Naive thymus-derived CD8-positive, alpha-beta T cell (primary cell): ENCODE data around the gene PTPN4. TPM values are rescaled to one million over a fixed set of nuclear protein-coding genes. Genes with fewer than 3 reads are reported as not detected.

ENCODE experiments used
- ATAC-seq, 2 donors: fragments of 150-1000 bp; cut with Tn5 transposase in 1 of 2; sonication (Bioruptor Pico), chemical (Tn5 transposase) in 1 of 2; 1 replicate in 1 of 2; 2 replicates in 1 of 2; pipeline ENCODE4 v1.10.0; 2021; ENCODE audit warnings: mild to moderate bottlenecking in 2 of 2, moderate library complexity in 2 of 2
- POLR2A ChIA-PET: fragments of 350-600 bp; sonication (Branson Sonifier 250); formaldehyde crosslinking; loops from one replicate; lab custom pipeline; 2021; ENCODE audit warnings: antibody characterized with exemption; lab: Charles Lee
- DNase-seq, 10 donors: peaks; one replicate each; pipeline versions ENCODE4 v3.0.0 to v3.0.0-alpha.2; 2020 to 2022
- H3K27ac Mint-ChIP-seq, 10 donors: one replicate each; pipeline ENCODE4 v1.8.0; 2020 to 2022; ENCODE audit warnings: mild to moderate bottlenecking in 10 of 10, mixed read lengths in 10 of 10, moderate library complexity in 4 of 10, inconsistent platforms in 1 of 10
- H3K27me3 Mint-ChIP-seq, 5 donors: one replicate each; pipeline ENCODE4 v1.8.0; 2021 to 2022; ENCODE audit warnings: mixed read lengths in 5 of 5
- H3K36me3 Mint-ChIP-seq, 3 donors: one replicate each; pipeline ENCODE4 v1.8.0; 2020 to 2022; ENCODE audit warnings: mixed read lengths in 3 of 3, mild to moderate bottlenecking in 2 of 3, inconsistent platforms in 1 of 3
- H3K4me1 Mint-ChIP-seq, 4 donors: one replicate each; pipeline ENCODE4 v1.8.0; 2021 to 2022; ENCODE audit warnings: mixed read lengths in 4 of 4
- H3K4me3 Mint-ChIP-seq, 10 donors: one replicate each; pipeline ENCODE4 v1.8.0; 2020 to 2022; ENCODE audit warnings: mild to moderate bottlenecking in 10 of 10, mixed read lengths in 10 of 10, moderate library complexity in 6 of 10, inconsistent platforms in 1 of 10
- H3K9me3 Mint-ChIP-seq, 9 donors: one replicate each; pipeline ENCODE4 v1.8.0; 2020 to 2022; ENCODE audit warnings: mixed read lengths in 9 of 9, mild to moderate bottlenecking in 3 of 9, inconsistent platforms in 1 of 9, moderate library complexity in 1 of 9
- polyA plus RNA-seq, 3 donors: library from polyadenylated mRNA; unstranded; fragments of 300-500 nt; fragmentation: Illumina TruSeq; gene quantifications; one replicate each; pipeline ENCODE4 v1.2.3, GENCODE V29; 2021
- total RNA-seq, 8 experiments: library from RNA in 2 of 8; stranded (reverse) in 2 of 8; gene quantifications; one replicate each; pipeline ENCODE4 v1.2.3 and lab custom pipeline; 2021 to 2026

PTPN4 gene
- total and polyA plus RNA-seq, 5 experiments from 2014 or later = 79.4 to 124 (median 111) TPM

DNA sequence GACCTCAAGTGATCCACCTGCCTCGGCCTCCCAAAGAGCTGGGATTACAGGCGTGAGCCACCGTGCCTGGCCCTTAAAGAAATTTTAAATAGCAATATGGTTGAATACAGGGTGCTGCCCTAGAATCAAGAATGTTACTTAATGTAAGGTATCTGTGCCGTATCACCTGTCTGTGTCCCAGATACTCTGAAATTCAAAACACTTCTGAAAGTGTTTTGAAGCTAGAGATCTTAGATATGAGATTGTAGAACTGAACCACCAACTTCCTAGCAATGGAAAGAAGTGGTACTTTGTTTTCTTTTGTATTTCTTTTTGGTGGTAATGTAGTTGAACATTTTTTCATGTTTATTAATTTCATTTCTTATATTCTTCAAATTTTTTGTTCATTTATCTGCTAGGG lies 13.0 kb downstream of the PTPN4 start:
- DNase-seq (peak in 2 of 10 donors; percentile 39 to 46), ATAC-seq (peak; percentile 82 to 91)
- H3K27ac Mint-ChIP-seq = peak overlapping the region; percentile 45 to 91 (median 82)
- peak overlapping the region in 9 of 10 donors; percentile 25 to 74 (median 62) for H3K4me3 Mint-ChIP-seq
- POLR2A ChIA-PET = interaction anchor here (1.0 to 3.3 kb wide), 2 partner anchors 10 to 12 kb away, joined by 3 to 25 read pairs; partner anchors contain the start of gene PTPN4
- H3K36me3 Mint-ChIP-seq = peaks cover 0 to 16% (median 6%) of the 10 kb centered on the region in 3 donors
- H3K9me3 Mint-ChIP-seq = no peaks in the 10 kb centered on the region
- no peaks in the 10 kb centered on the region for H3K27me3 Mint-ChIP-seq
- H3K4me1 Mint-ChIP-seq = peaks cover 13 to 52% (median 49%) of the 10 kb centered on the region in 4 donors

DNA sequence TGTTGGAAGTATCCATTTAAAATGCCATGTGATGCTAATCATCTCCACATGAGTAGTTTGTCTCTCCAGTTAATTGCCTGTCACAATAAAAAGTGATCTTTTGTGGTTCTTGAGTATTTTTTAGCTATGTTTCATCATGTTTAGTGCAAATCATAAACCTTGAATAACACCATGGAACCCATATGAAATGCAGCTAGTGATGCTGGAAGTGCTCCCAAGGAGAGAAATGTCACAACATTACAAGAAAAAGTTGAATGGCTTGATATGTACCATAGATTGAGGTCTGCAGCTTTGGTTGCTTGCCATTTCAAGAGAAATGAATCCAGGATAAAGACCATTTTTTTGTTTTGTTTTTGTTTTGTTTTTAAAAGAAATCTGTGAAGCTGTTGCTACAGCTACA lies 14.3 kb downstream of the PTPN4 start:
- Mint-ChIP-seq H3K4me3 (peak overlapping the region in 6 of 10 donors; percentile 3 to 68 (median 33)), H3K27me3 (no peaks in the 10 kb centered on the region), H3K4me1 (peaks cover 13 to 62% (median 58%) of the 10 kb centered on the region in 4 donors), H3K9me3 (no peaks in the 10 kb centered on the region), H3K27ac (peak overlapping the region in 5 of 10 donors; percentile 21 to 83 (median 56)), H3K36me3 (peaks cover 0 to 16% (median 6%) of the 10 kb centered on the region in 3 donors)
- ATAC-seq = no peak
- POLR2A ChIA-PET = interaction anchor here (3.3 kb wide), 1 partner anchor 14 kb away, joined by 25 read pairs; the partner anchor contains the start of gene PTPN4
- no peak for DNase-seq

DNA sequence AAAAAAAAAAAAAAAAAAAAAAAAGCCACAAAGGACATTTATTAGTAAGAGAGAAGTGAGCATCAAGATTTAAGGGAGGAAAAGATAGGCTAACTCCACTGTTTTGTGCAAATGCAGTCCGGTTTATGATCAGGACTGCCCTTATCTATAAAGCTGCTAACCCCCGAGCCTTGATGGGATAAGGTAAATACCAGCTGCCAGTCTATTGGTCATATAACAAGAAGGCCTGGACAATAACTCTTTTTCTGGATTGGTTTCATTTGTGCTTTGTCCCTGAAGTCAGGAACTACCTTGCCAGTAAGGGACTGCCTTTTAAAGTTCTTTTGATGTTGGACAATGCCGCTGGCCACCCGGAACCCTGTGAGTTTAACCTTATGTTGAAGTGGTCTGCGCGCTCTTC lies 15.4 kb downstream of the PTPN4 start:
- H3K36me3 Mint-ChIP-seq = peaks cover 0 to 16% (median 8%) of the 10 kb centered on the region in 3 donors
- DNase-seq (no peak), ATAC-seq (no peak)
- peak overlapping the region in 2 of 10 donors; percentile 6 to 18 for H3K4me3 Mint-ChIP-seq
- no peaks in the 10 kb centered on the region for H3K9me3 Mint-ChIP-seq
- peaks cover 14 to 70% (median 63%) of the 10 kb centered on the region in 4 donors for H3K4me1 Mint-ChIP-seq
- POLR2A ChIA-PET = interaction anchor here (3.3 kb wide), 1 partner anchor 15 kb away, joined by 25 read pairs; the partner anchor contains the start of gene PTPN4
- H3K27ac Mint-ChIP-seq = no peak overlapping the region
- H3K27me3 Mint-ChIP-seq = no peaks in the 10 kb centered on the region

DNA sequence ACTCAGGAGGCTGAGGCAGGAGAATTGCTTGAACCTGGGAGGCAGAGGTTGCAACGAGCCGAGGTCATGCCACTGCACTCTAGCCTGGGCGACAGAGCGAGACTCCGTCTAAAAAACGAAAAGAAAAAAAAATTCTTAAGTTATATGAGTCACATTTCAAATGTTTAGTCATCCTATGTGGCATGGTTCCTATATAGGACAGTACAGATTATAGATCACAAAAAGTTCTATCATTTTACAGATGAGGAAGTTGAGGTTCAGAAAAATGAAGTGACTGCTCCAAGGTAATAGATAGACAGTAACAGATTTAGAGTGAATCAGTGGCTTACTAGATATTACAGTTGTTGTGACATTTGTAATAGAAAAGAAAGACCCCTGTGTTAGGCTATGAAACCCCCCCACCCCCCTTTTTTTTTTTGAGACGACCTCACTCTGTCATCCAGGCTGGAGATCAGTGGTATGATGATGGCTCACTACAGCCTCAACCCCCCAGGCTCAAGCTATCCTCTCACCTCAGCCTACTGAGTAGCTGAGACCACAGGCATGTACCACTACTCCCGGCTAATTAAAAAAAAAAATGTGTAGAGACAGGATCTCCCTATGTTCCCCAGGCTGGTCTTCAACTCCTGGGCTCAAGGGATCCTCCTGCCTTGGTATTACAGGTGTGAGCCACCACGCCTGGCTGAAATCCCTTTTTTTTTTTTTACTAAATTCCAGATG lies 22.7 kb downstream of the PTPN4 start:
- peak overlapping the region in 4 of 10 donors; percentile 24 to 57 (median 40) for H3K27ac Mint-ChIP-seq
- DNase-seq (no peak), ATAC-seq (no peak)
- POLR2A ChIA-PET = interaction anchor here (0.6 kb wide), 1 partner anchor 279 kb away, joined by 3 read pairs; no protein-coding TSS in a partner anchor
- no peak overlapping the region for H3K4me3 Mint-ChIP-seq
- no peaks in the 10 kb centered on the region for H3K27me3 Mint-ChIP-seq
- H3K4me1 Mint-ChIP-seq = peaks cover 17 to 71% (median 62%) of the 10 kb centered on the region in 4 donors
- H3K36me3 Mint-ChIP-seq = peaks cover 0 to 9% (median 2%) of the 10 kb centered on the region in 3 donors
- H3K9me3 Mint-ChIP-seq = no peaks in the 10 kb centered on the region

DNA sequence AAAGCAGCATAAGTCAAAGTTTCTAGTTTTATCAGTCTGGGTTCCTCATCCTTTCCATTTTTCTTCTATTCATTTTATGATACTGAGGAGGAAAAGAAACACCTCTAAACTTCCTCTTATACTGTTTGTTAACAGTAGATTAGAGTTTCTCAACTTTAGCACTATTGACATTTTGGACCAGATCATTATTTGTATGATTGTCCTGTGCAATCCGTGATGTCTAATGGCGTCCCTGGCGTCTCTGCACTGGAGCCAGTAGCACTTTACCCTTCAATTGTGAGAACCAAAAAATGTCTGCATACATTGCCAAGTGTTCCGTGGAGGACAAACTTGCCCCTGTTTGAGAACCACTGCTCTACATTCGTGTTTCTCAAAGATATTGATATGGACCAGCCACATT lies 25.2 kb downstream of the PTPN4 start:
- DNase-seq = no peak
- Mint-ChIP-seq H3K27me3 (no peaks in the 10 kb centered on the region), H3K9me3 (peaks cover 0 to 14% (median 5%) of the 10 kb centered on the region in 9 donors), H3K27ac (peak overlapping the region in 2 of 10 donors; percentile 53 to 72), H3K4me1 (peaks cover 17 to 56% (median 49%) of the 10 kb centered on the region in 4 donors), H3K4me3 (no peak overlapping the region), H3K36me3 (peaks cover 14 to 20% (median 17%) of the 10 kb centered on the region in 3 donors)
- POLR2A ChIA-PET = interaction anchor here (0.7 to 1.2 kb wide), 3 partner anchors 9 to 1620 kb away, joined by 4 to 5 read pairs (median 4); no protein-coding TSS in a partner anchor
- ATAC-seq = no peak

DNA sequence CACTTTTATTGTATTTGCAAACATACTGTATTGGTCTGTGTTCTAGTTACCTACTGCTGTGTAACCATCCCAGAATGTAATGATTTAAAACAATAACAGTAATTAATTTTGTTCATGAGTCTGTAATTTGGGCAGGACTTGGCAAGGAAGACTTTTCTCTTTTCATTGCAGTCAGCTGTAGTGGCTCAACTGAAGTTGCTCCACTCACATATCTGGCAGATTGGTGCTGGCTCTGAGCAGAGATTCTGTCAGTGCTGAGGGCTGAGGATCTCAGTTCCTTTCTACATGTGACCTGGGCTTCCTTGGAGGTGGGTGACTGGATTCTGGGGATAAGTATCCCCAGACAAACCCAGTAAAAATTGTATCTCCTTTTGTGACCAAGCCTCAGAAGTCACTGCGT lies 26.6 kb downstream of the PTPN4 start:
- Mint-ChIP-seq H3K36me3 (peaks cover 25 to 30% (median 25%) of the 10 kb centered on the region in 3 donors), H3K27me3 (no peaks in the 10 kb centered on the region), H3K4me1 (peaks cover 12 to 43% (median 37%) of the 10 kb centered on the region in 4 donors), H3K9me3 (peaks cover 0 to 29% (median 15%) of the 10 kb centered on the region in 9 donors), H3K27ac (peak overlapping the region in 7 of 10 donors; percentile 2 to 86 (median 36)), H3K4me3 (no peak overlapping the region)
- ATAC-seq (no peak), DNase-seq (no peak)
- POLR2A ChIA-PET = no interaction called here

DNA sequence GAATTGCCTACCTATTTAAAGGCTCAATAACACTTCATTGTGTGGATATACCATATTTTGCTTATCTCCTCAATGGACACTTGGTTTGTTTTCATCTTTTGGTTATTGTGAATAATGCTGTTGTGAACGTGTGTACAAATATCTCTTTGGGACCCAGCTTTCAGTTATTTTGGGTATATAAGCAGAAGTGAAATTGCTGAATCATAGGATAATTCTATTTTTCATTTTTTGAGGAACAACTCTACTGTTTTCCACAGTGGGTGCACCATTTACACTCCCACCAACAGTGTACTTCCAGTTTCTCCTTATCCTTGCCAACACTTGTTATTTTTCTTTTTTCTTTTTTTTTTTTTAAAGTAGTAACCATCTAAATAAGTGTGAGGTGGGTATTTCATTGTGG lies 29.0 kb downstream of the PTPN4 start:
- Mint-ChIP-seq H3K36me3 (peaks cover 43 to 49% (median 45%) of the 10 kb centered on the region in 3 donors), H3K4me3 (no peak overlapping the region), H3K4me1 (peaks cover 12 to 37% (median 29%) of the 10 kb centered on the region in 4 donors), H3K9me3 (peaks cover 7 to 49% (median 25%) of the 10 kb centered on the region in 9 donors), H3K27ac (no peak overlapping the region), H3K27me3 (no peaks in the 10 kb centered on the region)
- ATAC-seq = no peak
- DNase-seq = no peak
- POLR2A ChIA-PET = no interaction called here

DNA sequence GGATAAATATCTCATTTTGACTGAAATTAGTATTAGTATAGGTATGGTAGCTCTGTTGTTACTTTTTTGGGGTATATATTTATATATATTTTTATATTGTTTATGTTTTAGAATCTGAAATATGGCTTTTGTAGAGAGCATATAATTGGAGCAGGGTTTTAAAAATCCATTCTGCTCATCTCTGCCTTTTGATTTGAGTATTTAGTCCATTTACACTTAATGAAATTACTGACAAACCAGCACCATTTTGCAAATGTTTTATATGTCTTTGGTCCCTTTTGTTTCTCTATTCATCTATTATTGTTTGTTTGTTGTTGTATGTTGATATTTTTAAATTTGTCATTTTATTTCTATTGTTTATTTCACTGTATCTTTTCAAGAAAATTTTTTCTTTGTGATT lies 30.7 kb downstream of the PTPN4 start:
- POLR2A ChIA-PET = no interaction called here
- Mint-ChIP-seq H3K27ac (no peak overlapping the region), H3K36me3 (peaks cover 45 to 56% (median 51%) of the 10 kb centered on the region in 3 donors), H3K4me3 (no peak overlapping the region), H3K4me1 (peaks cover 12 to 30% (median 24%) of the 10 kb centered on the region in 4 donors), H3K9me3 (peaks cover 7 to 49% (median 25%) of the 10 kb centered on the region in 9 donors), H3K27me3 (no peaks in the 10 kb centered on the region)
- no peak for ATAC-seq
- DNase-seq = no peak

DNA sequence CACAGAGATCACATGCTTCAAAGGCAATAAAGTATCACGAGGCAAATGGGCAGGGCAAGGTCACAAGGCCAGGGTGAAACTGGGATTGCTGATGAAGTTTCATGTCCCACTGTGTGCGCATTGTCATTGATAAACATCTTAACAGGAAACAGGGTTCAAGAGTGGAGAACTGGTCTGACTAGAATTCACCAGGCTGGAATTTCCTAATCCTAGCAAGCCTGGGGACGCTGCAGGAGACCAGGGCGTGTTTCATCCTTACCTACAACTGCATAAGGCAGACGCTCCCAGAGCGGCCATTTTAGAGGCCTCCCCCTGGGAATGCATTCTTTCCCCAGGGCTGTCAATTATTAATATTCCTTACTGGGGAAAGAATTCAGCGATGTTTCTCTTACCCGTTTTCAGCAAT lies 33.2 kb downstream of the PTPN4 start:
- DNase-seq = no peak
- POLR2A ChIA-PET = no interaction called here
- Mint-ChIP-seq H3K4me3 (no peak overlapping the region), H3K36me3 (peaks cover 44 to 56% (median 49%) of the 10 kb centered on the region in 3 donors), H3K27me3 (no peaks in the 10 kb centered on the region), H3K9me3 (peaks cover 7 to 49% (median 25%) of the 10 kb centered on the region in 9 donors), H3K27ac (peak overlapping the region in 1 of 10 donors; percentile 12), H3K4me1 (peaks cover 10 to 30% (median 27%) of the 10 kb centered on the region in 4 donors)
- no peak for ATAC-seq

DNA sequence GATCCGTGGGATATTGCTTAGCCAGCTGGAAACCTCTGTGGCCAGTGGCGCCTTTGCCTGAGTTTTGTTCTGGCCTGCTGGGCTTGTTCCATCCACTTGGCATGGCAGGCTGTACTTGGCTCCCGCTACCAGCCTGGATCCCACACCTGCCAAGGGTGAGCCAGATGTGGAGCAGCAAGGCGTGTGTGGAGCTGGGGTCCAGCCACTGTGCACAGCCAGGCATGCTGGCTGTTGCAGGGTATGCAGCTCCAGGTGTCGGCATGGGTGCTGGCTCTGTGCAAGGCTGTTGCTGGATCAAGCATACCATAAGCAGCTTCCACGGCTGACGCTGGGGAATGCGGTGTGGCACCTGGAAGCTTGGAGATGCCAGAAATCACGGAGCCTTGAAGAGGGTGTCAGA lies 34.5 kb downstream of the PTPN4 start:
- Mint-ChIP-seq H3K36me3 (peaks cover 34 to 48% (median 43%) of the 10 kb centered on the region in 3 donors), H3K9me3 (peaks cover 7 to 42% (median 23%) of the 10 kb centered on the region in 9 donors), H3K27ac (no peak overlapping the region), H3K4me3 (no peak overlapping the region), H3K4me1 (peaks cover 10 to 39% (median 36%) of the 10 kb centered on the region in 4 donors), H3K27me3 (no peaks in the 10 kb centered on the region)
- POLR2A ChIA-PET = interaction anchor here (1.1 kb wide), 1 partner anchor 9 kb away, joined by 5 read pairs; no protein-coding TSS in a partner anchor
- no peak for DNase-seq
- no peak for ATAC-seq

DNA sequence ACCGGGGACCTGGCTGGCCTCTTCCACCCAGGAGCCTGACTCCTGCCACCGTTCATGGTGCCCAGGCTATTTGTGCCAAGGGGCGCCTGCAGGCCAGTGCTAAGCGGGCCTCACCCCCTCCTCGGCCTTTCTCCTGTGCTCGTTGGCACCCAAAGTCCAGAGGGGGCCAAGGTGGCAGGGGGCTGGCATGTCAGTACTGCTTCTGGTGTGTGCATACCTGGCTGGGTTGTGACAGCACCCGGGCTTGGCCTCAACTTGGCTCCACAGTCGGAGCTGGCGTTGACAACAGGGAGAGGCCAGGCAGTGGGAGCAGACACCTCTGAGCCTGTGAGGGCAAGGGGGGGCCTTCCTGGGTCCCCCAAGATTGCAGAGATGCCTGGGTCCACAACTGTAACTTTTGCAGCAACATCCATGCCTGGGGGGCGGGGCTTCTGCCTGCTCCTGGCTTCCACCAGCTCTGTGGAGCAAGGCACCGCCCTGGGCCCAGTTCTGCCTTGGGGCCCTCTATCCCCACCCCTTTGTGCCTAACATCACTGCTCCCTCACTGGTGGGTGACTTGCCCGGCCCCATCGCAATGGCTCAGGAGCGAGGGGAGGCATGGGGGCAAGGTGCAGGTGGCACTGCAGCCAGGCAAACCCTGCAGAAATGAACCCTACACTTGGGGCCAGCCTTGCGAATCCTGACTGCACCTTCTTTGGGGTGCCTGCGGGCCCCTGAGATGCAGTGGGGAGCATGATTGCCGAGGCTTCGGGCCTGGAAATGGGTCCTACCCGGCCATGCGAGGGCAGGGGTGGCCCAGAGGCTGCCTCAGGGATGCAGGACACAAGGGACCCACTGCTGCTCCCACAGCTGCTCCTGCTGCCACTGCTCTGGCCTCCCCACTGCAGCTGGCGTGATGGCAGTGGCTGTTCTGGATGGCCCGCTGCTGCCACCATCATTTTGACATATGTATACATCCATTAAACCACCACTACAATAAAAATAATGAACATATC lies 35.9 kb downstream of the PTPN4 start:
- Mint-ChIP-seq H3K36me3 (peaks cover 24 to 36% (median 32%) of the 10 kb centered on the region in 3 donors), H3K9me3 (peaks cover 4 to 32% (median 15%) of the 10 kb centered on the region in 9 donors), H3K4me1 (peaks cover 14 to 53% (median 47%) of the 10 kb centered on the region in 4 donors), H3K27me3 (no peaks in the 10 kb centered on the region), H3K27ac (peak overlapping the region in 4 of 10 donors; percentile 2 to 82 (median 58)), H3K4me3 (peak overlapping the region in 1 of 10 donors; percentile 4)
- ATAC-seq (no peak), DNase-seq (no peak)
- POLR2A ChIA-PET = no interaction called here
